ENCODE measurements around the gene FAM162A.

FAM162A gene

DNA sequence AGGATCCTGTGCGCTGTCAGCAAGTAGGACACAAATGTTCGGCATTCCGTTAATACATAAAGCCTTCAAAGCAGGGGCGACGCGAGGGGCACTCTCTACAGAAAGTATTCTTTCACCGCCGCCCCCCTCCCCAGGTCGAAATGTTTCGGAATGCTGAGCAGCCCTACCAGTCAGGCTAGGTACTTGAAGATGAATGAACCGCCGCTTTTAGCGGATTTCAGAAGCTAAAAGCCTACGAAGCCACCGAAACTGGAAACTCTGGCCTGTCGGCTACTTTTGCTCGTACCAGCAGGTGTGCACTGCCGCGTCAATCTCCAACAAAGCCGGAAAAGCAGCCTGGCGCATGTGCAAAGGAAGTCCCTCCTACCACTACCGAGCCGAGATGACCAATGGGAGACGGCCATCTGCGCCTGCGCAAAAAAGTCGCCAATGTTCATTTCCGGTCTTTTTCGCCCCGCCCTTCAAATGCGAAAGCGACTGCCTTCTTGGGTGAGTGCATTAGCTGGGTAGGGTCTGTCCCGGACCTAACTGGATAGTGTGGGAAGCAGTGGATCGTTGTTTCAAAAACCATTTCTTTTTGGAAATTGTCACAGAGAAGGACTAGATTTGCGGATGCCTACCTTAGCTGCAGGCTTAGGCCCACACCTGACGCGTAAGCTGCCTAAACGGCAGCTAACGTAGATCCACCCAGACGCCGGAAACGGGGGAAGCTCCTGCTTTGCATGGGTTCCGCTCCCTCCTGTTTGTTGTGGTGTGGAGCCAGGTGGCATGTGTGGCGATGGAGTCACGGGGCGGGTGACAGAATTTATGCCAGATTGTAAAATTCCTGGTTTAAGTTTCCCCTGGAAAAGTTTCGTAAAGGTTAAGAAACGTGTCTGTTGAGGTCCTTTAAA, 32.0 kb downstream of the FAM162A start, which contains the start of gene WDR5B (continued):
- TF ChIP-seq ZNF843 (tag by site-specific recombination; IDR thresholded peaks at IDR 0.05) (no peak), ZFP37 (tag by site-specific recombination; IDR thresholded peaks at IDR 0.05) (0 out of 2 replicates have a peak, but pooled peaks have one; percentile 25), ZNF341 (tag by site-specific recombination; IDR thresholded peaks at IDR 0.05; ENCODE audit: low read depth) (no peak), SALL2 (tag by site-specific recombination; IDR thresholded peaks at IDR 0.05; ENCODE audit: borderline replicate concordance) (no peak), ZNF394 (tag by site-specific recombination; IDR thresholded peaks at IDR 0.05; ENCODE audit: borderline replicate concordance) (peak; percentile 10; the same call in 1 of the 2 replicates), ZNF24 (tag by site-specific recombination; IDR thresholded peaks at IDR 0.05) (0 out of 2 replicates have a peak, but pooled peaks have one; percentile 31), ZNF548 (tag by site-specific recombination; IDR thresholded peaks at IDR 0.05) (no peak), ZNF600 (tag by site-specific recombination; IDR thresholded peaks at IDR 0.05) (peak; percentile 78), ZNF37A (tag by site-specific recombination; IDR thresholded peaks at IDR 0.05) (no peak)
- TF ChIP-seq, protein P1, sequence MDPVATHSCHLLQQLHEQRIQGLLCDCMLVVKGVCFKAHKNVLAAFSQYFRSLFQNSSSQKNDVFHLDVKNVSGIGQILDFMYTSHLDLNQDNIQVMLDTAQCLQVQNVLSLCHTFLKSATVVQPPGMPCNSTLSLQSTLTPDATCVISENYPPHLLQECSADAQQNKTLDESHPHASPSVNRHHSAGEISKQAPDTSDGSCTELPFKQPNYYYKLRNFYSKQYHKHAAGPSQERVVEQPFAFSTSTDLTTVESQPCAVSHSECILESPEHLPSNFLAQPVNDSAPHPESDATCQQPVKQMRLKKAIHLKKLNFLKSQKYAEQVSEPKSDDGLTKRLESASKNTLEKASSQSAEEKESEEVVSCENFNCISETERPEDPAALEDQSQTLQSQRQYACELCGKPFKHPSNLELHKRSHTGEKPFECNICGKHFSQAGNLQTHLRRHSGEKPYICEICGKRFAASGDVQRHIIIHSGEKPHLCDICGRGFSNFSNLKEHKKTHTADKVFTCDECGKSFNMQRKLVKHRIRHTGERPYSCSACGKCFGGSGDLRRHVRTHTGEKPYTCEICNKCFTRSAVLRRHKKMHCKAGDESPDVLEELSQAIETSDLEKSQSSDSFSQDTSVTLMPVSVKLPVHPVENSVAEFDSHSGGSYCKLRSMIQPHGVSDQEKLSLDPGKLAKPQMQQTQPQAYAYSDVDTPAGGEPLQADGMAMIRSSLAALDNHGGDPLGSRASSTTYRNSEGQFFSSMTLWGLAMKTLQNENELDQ (tag by site-specific recombination; IDR thresholded peaks at IDR 0.05; ENCODE audit: low read depth), result no peak
- TF ChIP-seq, protein P2, sequence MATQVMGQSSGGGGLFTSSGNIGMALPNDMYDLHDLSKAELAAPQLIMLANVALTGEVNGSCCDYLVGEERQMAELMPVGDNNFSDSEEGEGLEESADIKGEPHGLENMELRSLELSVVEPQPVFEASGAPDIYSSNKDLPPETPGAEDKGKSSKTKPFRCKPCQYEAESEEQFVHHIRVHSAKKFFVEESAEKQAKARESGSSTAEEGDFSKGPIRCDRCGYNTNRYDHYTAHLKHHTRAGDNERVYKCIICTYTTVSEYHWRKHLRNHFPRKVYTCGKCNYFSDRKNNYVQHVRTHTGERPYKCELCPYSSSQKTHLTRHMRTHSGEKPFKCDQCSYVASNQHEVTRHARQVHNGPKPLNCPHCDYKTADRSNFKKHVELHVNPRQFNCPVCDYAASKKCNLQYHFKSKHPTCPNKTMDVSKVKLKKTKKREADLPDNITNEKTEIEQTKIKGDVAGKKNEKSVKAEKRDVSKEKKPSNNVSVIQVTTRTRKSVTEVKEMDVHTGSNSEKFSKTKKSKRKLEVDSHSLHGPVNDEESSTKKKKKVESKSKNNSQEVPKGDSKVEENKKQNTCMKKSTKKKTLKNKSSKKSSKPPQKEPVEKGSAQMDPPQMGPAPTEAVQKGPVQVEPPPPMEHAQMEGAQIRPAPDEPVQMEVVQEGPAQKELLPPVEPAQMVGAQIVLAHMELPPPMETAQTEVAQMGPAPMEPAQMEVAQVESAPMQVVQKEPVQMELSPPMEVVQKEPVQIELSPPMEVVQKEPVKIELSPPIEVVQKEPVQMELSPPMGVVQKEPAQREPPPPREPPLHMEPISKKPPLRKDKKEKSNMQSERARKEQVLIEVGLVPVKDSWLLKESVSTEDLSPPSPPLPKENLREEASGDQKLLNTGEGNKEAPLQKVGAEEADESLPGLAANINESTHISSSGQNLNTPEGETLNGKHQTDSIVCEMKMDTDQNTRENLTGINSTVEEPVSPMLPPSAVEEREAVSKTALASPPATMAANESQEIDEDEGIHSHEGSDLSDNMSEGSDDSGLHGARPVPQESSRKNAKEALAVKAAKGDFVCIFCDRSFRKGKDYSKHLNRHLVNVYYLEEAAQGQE (tag by site-specific recombination; IDR thresholded peaks at IDR 0.05), result no peak
- TF ChIP-seq, protein P3, sequence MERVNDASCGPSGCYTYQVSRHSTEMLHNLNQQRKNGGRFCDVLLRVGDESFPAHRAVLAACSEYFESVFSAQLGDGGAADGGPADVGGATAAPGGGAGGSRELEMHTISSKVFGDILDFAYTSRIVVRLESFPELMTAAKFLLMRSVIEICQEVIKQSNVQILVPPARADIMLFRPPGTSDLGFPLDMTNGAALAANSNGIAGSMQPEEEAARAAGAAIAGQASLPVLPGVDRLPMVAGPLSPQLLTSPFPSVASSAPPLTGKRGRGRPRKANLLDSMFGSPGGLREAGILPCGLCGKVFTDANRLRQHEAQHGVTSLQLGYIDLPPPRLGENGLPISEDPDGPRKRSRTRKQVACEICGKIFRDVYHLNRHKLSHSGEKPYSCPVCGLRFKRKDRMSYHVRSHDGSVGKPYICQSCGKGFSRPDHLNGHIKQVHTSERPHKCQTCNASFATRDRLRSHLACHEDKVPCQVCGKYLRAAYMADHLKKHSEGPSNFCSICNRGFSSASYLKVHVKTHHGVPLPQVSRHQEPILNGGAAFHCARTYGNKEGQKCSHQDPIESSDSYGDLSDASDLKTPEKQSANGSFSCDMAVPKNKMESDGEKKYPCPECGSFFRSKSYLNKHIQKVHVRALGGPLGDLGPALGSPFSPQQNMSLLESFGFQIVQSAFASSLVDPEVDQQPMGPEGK (tag by site-specific recombination; IDR thresholded peaks at IDR 0.05), result 0 out of 2 replicates have a peak, but pooled peaks have one; percentile 16
- TF ChIP-seq, protein P4, sequence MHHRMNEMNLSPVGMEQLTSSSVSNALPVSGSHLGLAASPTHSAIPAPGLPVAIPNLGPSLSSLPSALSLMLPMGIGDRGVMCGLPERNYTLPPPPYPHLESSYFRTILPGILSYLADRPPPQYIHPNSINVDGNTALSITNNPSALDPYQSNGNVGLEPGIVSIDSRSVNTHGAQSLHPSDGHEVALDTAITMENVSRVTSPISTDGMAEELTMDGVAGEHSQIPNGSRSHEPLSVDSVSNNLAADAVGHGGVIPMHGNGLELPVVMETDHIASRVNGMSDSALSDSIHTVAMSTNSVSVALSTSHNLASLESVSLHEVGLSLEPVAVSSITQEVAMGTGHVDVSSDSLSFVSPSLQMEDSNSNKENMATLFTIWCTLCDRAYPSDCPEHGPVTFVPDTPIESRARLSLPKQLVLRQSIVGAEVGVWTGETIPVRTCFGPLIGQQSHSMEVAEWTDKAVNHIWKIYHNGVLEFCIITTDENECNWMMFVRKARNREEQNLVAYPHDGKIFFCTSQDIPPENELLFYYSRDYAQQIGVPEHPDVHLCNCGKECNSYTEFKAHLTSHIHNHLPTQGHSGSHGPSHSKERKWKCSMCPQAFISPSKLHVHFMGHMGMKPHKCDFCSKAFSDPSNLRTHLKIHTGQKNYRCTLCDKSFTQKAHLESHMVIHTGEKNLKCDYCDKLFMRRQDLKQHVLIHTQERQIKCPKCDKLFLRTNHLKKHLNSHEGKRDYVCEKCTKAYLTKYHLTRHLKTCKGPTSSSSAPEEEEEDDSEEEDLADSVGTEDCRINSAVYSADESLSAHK (tag by site-specific recombination; IDR thresholded peaks at IDR 0.05), result no peak
- TF ChIP-seq, protein P5, sequence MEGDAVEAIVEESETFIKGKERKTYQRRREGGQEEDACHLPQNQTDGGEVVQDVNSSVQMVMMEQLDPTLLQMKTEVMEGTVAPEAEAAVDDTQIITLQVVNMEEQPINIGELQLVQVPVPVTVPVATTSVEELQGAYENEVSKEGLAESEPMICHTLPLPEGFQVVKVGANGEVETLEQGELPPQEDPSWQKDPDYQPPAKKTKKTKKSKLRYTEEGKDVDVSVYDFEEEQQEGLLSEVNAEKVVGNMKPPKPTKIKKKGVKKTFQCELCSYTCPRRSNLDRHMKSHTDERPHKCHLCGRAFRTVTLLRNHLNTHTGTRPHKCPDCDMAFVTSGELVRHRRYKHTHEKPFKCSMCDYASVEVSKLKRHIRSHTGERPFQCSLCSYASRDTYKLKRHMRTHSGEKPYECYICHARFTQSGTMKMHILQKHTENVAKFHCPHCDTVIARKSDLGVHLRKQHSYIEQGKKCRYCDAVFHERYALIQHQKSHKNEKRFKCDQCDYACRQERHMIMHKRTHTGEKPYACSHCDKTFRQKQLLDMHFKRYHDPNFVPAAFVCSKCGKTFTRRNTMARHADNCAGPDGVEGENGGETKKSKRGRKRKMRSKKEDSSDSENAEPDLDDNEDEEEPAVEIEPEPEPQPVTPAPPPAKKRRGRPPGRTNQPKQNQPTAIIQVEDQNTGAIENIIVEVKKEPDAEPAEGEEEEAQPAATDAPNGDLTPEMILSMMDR (tag by site-specific recombination; IDR thresholded peaks at IDR 0.05), result 0 out of 2 replicates have a peak, but pooled peaks have one; percentile 12
- TF ChIP-seq, protein P6, sequence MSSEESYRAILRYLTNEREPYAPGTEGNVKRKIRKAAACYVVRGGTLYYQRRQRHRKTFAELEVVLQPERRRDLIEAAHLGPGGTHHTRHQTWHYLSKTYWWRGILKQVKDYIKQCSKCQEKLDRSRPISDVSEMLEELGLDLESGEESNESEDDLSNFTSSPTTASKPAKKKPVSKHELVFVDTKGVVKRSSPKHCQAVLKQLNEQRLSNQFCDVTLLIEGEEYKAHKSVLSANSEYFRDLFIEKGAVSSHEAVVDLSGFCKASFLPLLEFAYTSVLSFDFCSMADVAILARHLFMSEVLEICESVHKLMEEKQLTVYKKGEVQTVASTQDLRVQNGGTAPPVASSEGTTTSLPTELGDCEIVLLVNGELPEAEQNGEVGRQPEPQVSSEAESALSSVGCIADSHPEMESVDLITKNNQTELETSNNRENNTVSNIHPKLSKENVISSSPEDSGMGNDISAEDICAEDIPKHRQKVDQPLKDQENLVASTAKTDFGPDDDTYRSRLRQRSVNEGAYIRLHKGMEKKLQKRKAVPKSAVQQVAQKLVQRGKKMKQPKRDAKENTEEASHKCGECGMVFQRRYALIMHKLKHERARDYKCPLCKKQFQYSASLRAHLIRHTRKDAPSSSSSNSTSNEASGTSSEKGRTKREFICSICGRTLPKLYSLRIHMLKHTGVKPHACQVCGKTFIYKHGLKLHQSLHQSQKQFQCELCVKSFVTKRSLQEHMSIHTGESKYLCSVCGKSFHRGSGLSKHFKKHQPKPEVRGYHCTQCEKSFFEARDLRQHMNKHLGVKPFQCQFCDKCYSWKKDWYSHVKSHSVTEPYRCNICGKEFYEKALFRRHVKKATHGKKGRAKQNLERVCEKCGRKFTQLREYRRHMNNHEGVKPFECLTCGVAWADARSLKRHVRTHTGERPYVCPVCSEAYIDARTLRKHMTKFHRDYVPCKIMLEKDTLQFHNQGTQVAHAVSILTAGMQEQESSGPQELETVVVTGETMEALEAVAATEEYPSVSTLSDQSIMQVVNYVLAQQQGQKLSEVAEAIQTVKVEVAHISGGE (tag by site-specific recombination; conservative IDR thresholded peaks at IDR 0.05; ENCODE audit: low read depth), result peak; percentile 76
- TF ChIP-seq, protein P7, sequence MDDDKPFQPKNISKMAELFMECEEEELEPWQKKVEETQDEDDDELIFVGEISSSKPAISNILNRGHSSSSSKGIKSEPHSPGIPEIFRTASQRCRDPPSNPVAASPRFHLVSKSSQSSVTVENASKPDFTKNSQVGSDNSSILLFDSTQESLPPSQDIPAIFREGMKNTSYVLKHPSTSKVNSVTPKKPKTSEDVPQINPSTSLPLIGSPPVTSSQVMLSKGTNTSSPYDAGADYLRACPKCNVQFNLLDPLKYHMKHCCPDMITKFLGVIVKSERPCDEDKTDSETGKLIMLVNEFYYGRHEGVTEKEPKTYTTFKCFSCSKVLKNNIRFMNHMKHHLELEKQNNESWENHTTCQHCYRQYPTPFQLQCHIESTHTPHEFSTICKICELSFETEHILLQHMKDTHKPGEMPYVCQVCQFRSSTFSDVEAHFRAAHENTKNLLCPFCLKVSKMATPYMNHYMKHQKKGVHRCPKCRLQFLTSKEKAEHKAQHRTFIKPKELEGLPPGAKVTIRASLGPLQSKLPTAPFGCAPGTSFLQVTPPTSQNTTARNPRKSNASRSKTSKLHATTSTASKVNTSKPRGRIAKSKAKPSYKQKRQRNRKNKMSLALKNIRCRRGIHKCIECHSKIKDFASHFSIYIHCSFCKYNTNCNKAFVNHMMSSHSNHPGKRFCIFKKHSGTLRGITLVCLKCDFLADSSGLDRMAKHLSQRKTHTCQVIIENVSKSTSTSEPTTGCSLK (tag by site-specific recombination; IDR thresholded peaks at IDR 0.05), result no peak
- TF ChIP-seq, protein P8, sequence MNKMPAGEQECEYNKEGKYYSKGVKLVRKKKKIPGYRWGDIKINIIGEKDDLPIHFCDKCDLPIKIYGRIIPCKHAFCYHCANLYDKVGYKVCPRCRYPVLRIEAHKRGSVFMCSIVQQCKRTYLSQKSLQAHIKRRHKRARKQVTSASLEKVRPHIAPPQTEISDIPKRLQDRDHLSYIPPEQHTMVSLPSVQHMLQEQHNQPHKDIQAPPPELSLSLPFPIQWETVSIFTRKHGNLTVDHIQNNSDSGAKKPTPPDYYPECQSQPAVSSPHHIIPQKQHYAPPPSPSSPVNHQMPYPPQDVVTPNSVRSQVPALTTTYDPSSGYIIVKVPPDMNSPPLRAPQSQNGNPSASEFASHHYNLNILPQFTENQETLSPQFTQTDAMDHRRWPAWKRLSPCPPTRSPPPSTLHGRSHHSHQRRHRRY (tag by site-specific recombination; IDR thresholded peaks at IDR 0.05), result no peak
